Chondrocyte (in vitro differentiated cells): ENCODE data around the gene TTLL1. TPM values are rescaled to one million over a fixed set of nuclear protein-coding genes. Genes with fewer than 3 reads are reported as not detected.

Experiments used
- DNase-seq: peaks from one replicate; pipeline ENCODE4 v3.0.0; 2021; ENCODE audit warnings: mixed read lengths, low spot score
- H3K27ac Mint-ChIP-seq: one replicate; pipeline ENCODE4 v1.8.0; 2021; ENCODE audit warnings: mild to moderate bottlenecking, moderate library complexity, mixed read lengths; ENCODE audit not compliant: unreplicated experiment
- H3K27me3 Mint-ChIP-seq: 2 replicates; pipeline ENCODE4 v1.8.0; 2021; ENCODE audit warnings: low read depth, mixed read lengths
- H3K36me3 Mint-ChIP-seq: 2 replicates; pipeline ENCODE4 v1.8.0; 2021; ENCODE audit warnings: low read depth, mixed read lengths
- H3K4me1 Mint-ChIP-seq: 2 replicates; pipeline ENCODE4 v1.8.0; 2021; ENCODE audit warnings: low read depth, mild to moderate bottlenecking, mixed read lengths
- H3K4me3 Mint-ChIP-seq: one replicate; pipeline ENCODE4 v1.8.0; 2021; ENCODE audit warnings: mild to moderate bottlenecking, moderate library complexity, mixed read lengths; ENCODE audit not compliant: unreplicated experiment
- H3K9me3 Mint-ChIP-seq: 2 replicates; pipeline ENCODE4 v1.8.0; 2021; ENCODE audit warnings: low read depth, mixed read lengths
- total RNA-seq: library from RNA; stranded (reverse); gene quantifications from 3 replicates; pipeline ENCODE4 v1.2.1, GENCODE V29; 2021
- TF ChIP-seq, protein P1 (sequence below): fragments of 200-600 bp; sonication (generic); IDR thresholded peaks from 2 replicates; pipeline ENCODE4 v1.5.0; 2021; ENCODE audit warnings: antibody characterized with exemption, mild to moderate bottlenecking, moderate library complexity

Gene TTLL1
- total RNA-seq, 1 donor from 2014 or later, result 18.1 TPM

DNA sequence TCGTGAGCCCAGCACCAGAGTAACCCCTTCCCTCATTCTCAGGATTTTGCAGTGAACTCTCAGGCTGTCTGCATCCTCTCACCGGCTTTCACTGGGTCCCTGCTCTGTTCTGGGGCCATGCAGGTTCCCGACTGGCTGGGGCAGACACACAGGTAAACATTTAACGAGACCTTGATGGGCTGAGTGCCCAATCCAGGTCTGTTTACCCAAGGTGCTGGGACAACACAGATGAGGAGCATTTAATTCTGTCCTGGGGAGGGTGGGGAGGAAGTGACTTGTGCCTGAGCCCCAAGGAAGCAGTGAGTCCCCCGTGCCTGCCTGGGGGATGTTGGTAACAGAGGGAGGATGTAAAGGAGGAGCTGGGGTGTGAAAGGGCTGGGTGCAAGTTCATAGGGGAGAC is 25.8 kb upstream of the TTLL1 start:
- no peak overlapping the region for H3K27ac Mint-ChIP-seq
- no peaks in the 10 kb centered on the region for H3K9me3 Mint-ChIP-seq
- H3K27me3 Mint-ChIP-seq, result peaks cover 28% of the 10 kb centered on the region
- H3K36me3 Mint-ChIP-seq, result peaks cover 2% of the 10 kb centered on the region
- TF ChIP-seq, protein P1, sequence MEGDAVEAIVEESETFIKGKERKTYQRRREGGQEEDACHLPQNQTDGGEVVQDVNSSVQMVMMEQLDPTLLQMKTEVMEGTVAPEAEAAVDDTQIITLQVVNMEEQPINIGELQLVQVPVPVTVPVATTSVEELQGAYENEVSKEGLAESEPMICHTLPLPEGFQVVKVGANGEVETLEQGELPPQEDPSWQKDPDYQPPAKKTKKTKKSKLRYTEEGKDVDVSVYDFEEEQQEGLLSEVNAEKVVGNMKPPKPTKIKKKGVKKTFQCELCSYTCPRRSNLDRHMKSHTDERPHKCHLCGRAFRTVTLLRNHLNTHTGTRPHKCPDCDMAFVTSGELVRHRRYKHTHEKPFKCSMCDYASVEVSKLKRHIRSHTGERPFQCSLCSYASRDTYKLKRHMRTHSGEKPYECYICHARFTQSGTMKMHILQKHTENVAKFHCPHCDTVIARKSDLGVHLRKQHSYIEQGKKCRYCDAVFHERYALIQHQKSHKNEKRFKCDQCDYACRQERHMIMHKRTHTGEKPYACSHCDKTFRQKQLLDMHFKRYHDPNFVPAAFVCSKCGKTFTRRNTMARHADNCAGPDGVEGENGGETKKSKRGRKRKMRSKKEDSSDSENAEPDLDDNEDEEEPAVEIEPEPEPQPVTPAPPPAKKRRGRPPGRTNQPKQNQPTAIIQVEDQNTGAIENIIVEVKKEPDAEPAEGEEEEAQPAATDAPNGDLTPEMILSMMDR, result no peak
- peaks cover 13% of the 10 kb centered on the region for H3K4me1 Mint-ChIP-seq
- DNase-seq, result no peak
- no peak overlapping the region for H3K4me3 Mint-ChIP-seq

DNA sequence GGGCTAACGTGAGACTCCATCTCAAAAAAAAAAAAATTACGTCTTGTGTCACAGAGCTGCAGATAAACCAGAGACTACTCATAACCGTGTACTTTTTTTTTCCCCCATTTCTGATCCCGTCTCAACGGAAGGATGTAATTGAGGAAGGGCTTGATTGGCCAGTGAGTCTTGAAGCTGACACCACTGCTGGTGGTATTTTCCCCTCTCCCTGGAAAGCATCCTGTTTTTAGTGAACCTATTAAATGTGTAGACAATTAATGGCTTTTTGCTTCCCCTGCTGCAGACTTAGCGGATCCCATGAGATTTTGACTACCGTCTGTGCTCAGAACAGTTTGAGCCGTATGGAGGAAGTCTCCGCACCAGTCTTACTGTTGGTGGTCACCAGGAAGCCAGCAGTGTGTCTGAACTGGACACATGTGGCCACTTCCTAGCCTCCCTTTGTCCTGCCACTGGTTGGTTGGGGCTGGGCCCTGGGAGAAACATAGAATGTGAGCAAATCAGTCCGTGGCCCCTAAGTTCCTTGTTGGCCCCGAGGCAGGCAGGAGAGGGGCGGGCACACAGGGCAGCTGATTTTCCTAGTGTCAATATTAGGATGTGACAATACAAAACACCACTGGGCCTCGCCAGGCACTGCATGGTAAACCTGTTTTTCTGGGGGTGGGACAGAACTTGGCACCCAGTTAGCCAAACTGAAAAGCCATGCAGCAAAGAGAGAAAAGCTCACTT is 24.5 kb upstream of the TTLL1 start:
- Mint-ChIP-seq H3K36me3 (peaks cover 2% of the 10 kb centered on the region), H3K4me1 (peaks cover 9% of the 10 kb centered on the region), H3K9me3 (no peaks in the 10 kb centered on the region), H3K27ac (no peak overlapping the region), H3K27me3 (peaks cover 28% of the 10 kb centered on the region), H3K4me3 (no peak overlapping the region)
- TF ChIP-seq, protein P1, result no peak
- DNase-seq, result no peak

DNA sequence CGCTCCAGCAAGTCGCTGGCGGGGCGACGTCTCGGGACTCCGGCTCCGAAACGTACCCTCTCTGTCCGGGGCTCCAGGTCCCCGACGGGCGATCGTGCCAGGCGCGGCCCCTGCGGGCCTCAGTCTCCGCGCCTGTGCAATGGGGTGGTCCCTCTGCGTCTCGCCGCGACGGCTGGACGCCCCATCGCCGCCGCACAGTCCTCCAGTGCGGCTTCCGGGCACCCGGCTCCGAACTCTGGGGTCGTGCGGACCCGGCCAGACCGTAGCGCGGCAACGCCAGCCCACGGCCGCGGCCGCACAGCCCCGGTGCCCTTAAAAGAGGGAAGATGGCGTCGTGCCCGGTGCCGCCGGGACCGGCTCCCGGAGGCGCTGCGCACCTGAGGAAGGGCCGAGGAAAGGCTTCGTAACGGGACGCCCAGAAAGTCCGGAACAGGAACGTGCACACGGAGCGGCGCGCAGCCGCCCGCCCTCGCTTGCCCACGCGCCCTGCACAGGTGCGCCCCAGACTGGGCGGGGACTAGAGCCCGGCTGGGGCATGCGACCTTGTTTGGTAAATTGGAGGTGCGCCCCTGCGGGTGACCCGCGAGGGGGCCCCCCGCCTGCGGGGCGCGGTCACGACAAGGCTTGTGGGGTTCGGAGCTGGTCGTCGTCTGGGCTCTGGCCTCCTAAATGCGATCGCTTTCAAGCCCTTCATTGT is 21.9 kb upstream of the TTLL1 start:
- H3K36me3 Mint-ChIP-seq, result peaks cover 2% of the 10 kb centered on the region
- peaks cover 28% of the 10 kb centered on the region for H3K27me3 Mint-ChIP-seq
- peaks cover 7% of the 10 kb centered on the region for H3K4me1 Mint-ChIP-seq
- DNase-seq, result no peak
- no peak overlapping the region for H3K27ac Mint-ChIP-seq
- TF ChIP-seq, protein P1, result no peak
- H3K9me3 Mint-ChIP-seq, result no peaks in the 10 kb centered on the region
- H3K4me3 Mint-ChIP-seq, result peak overlapping the region; percentile 47

DNA sequence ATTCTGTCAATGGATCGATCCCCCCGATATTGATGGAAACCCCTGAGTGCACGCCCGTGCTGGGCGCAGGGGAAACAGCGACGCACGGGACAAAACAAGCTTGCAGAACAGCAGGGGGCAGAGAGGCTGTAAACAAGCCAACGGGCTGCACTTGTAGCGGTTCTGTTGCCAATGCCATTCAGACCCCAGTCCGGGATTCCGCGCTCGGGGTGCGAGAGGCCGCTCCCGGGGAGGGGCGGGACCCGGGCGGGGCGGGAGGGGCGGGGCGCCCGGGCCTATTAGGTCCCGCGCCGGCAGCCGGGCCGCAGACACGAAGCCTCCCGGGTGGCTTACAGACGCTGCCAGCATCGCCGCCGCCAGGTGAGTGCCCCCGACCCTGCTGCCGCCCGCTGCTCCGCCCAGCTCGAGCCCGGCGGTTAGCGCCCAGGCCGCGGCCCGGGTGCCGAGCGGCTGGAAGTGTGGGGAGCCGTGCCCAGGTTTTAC is 21.3 kb upstream of the TTLL1 start, which contains the start of gene BIK:
TSS of gene BIK (plus strand) at position 307 of the 483 bp plus-strand sequence. CDS start 13,273 bp downstream, outside the sequence.
- peaks cover 28% of the 10 kb centered on the region for H3K27me3 Mint-ChIP-seq
- no peak within 1 kb of the TSS for H3K27ac Mint-ChIP-seq
- H3K36me3 Mint-ChIP-seq, result peaks cover 2% of the 10 kb centered on the region
- peaks cover 7% of the 10 kb centered on the region for H3K4me1 Mint-ChIP-seq
- H3K9me3 Mint-ChIP-seq, result no peaks in the 10 kb centered on the region
- TF ChIP-seq, protein P1, result peak; percentile 45
- no peak for DNase-seq
- peak within 1 kb of the TSS; percentile 69 for H3K4me3 Mint-ChIP-seq

DNA sequence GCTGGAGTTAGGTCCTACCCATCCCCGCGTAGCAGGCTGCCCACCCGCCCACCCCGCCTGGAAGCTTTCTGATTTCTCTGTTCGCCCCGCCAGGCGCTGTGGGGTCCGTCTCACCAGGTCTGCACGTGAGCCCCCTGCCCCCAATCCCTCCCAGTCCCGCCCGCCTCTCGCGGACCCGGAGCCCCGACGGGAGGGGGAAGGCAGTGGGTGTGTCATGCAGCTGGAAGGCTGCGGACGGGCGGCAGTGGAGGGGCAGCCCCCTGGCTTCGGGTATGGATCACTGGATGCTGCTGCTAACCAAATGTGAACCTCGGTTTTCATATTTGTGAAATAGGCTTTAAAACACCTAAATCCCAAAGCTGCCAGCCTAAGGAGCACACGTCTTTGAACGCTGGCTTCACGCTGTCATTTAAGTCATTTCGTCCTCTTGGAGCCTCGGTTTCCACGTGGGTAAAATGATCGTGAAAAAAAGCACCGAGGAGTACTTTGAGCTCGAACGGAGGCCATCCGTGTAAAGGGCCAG is 20.8 kb upstream of the TTLL1 start:
- TF ChIP-seq, protein P1, result no peak
- peaks cover 25% of the 10 kb centered on the region for H3K27me3 Mint-ChIP-seq
- peaks cover 2% of the 10 kb centered on the region for H3K36me3 Mint-ChIP-seq

More for the DNA sequence above, 20.8 kb upstream of the TTLL1 start:
- no peaks in the 10 kb centered on the region for H3K9me3 Mint-ChIP-seq
- peaks cover 7% of the 10 kb centered on the region for H3K4me1 Mint-ChIP-seq
- H3K4me3 Mint-ChIP-seq, result peak overlapping the region; percentile 69
- H3K27ac Mint-ChIP-seq, result no peak overlapping the region
- no peak for DNase-seq
